Measurements from ENCODE around the gene KDM4C.

DNA sequence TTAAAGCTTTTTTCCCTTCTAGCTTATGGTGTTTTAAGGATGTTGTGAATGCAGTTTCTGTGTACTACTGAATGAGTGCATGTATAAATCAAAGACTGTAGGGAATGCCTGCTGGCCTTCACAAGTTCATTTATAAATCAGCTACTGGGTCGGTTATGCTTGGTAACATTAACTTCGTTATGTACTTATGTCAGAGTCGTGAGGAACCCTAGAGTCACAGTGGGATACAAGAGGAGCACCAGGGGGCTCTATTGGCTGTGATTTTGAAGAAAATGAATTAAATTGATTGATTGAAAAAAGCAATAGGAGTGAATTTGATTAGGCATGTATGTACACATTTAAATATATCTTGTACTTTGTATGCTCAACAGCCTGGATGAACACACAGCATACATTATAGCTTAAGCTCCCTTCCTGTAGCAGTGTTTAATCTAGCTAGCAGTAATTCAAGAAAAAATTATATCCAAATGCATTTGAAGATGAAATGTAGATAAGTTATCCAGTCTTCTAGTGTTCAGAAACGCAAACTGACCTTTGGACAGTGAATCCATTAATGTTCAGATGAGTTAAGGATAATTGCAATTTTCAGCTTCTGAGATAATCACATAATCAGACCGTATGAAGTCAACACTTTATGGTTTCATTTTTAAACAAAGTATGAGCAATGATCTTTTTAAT lies 204.2 kb downstream of the KDM4C start:
- TF ChIP-seq POLR2AphosphoS5 (IDR thresholded peaks at IDR 0.05; ENCODE audit: borderline replicate concordance, low read depth, low read length) (no peak), EZH2 (IDR thresholded peaks at IDR 0.05) (no peak), FOXP2 (optimal IDR thresholded peaks at IDR 0.05; ENCODE audit: control extremely low read depth, extremely low read length, insufficient read depth) (no peak)

All from SK-N-MC (cell line).